SHP77 treated with DMSO at 0.1 percent for 48 hours (cell line): ENCODE data around the gene BLTP3B.
A peak's percentile ranks its signal among the peaks of the same experiment; 100 is the strongest.

Experiments used
- DNase-seq: peaks from one replicate; lab custom pipeline; 2025; lab: John Stamatoyannopoulos, UW

The BLTP3B gene

DNA sequence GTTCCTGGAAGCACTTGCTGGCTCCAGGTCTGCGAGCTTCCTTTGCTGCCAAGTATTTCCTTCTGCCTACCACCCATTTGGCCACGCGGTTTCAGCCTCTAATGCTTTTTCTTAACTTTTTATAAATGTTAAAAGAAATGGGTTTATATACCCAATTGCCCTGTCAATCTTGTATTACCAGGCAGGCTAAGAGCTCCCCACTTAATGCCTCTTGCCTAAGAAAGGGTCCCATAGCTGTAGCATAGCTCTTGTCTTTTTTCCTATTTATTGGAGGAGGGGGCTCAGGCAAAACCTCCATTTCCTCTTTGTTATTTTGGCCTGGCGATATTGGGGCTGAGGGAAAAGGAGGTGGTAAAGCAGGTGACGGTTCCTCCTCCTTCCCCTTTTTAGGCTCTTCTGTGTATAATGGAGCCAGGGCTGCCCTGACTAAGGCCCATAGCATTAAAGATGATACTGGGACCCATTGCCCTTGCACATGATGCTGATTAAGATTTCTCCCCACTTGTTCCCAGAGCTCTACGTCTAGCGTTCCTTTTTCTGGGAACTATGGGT is 21.6 kb upstream of the BLTP3B start:
- no peak for DNase-seq

DNA sequence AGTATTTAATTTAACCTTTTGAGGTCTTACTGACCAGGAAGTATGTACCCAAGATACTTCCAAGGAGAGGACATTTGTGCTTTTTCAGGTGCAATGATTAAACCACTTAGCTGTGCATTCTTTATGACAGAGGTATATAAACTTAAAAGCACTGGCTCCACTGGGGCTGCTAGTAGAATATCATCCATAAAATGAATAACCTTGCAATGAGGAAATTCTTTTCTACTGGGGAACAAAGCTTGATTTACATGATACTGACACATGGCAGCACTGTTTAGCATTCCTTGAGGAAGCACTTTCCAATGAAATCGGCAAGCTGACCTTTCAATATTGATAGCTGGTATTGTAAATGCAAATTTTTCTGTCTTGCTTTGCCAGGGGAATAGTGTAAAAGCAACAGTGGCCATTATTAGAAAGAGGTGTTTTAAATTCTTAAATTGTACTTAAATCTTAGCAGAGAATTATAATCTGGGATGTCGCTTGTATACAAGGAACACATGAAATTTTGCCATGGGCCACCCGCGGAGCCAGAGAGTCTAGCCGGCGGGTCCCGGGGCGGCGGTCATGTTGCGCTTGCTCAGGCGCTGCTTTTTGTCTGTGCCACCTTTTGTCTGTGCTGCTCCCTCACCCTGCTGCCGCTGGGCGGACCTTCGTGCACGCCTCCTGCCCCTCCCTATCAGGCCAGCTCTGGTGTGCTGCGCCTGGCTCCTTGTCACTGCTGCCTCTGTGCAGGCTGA is 20.9 kb upstream of the BLTP3B start:
- DNase-seq = peak; percentile 68

DNA sequence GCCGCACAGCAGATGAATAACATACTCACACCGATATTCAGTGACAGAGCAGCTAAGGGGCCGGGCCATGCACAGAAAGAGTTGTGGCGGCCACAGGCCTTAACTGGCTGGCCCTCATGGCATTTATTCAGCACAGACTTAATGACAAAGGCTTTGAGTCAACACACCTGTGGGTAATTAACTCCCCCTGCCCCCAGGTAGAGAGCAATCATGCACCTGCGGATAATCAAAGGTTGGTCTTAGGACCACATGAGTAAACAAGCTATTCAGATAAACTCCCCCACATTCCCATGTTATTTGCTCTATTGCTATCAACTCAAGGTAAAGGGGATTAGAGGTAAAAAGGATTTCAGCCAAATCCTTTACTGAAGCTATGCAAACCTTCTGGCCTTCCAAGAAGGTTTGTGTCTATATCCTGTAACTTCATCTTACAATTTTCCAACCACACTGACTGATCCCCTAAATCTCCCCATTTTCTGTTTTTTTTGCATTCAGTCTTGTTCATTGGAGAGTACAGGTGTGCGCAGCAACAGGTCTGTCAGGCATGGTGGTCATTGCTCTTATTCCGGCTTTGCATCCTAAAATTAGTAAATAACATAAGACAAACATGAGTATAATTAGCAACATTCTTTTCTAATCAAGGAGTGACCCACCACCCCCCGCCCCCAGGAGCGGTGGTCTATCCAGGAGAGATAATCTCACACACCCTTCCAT is 16.9 kb upstream of the BLTP3B start:
- DNase-seq = no peak

DNA sequence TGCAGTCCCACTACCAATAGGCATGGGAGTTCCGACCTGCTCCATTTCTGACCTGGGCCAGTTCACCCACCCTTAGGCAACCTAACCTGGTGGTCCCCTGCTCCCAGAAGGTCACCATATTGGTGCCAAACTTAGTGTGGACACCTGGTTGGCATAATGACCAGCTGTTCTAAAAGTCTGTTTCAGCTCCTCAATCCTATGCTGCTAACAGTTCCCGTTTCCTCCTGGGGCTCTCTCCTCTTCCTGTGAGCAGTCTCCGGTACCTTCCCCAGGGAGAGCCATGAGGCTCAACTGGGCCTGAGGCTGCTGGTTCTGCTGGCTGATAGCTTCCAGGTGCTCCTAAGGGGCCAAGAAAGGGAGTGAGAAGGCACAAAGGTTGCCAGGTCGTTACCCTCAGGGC is 15.9 kb upstream of the BLTP3B start:
- DNase-seq = no peak

DNA sequence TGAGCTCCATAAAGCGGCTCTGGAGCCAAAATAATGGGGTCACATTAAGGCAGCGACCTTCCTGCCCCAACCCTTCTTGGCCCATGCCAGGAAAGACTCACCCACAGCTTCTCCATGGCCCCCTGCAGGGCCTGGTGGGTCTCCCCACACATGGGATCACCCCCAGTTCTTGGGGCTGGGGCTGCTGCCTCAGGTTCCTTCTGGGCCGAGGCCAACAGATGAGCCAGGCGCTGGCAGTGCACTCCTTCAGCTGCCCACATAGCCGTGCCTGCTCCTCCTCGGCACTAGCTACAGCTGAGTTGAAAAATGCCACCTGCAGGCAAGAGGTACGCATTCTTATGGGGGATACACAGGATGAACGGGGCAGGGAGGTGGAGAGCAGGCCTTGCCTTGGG is 14.8 kb upstream of the BLTP3B start:
- no peak for DNase-seq

DNA sequence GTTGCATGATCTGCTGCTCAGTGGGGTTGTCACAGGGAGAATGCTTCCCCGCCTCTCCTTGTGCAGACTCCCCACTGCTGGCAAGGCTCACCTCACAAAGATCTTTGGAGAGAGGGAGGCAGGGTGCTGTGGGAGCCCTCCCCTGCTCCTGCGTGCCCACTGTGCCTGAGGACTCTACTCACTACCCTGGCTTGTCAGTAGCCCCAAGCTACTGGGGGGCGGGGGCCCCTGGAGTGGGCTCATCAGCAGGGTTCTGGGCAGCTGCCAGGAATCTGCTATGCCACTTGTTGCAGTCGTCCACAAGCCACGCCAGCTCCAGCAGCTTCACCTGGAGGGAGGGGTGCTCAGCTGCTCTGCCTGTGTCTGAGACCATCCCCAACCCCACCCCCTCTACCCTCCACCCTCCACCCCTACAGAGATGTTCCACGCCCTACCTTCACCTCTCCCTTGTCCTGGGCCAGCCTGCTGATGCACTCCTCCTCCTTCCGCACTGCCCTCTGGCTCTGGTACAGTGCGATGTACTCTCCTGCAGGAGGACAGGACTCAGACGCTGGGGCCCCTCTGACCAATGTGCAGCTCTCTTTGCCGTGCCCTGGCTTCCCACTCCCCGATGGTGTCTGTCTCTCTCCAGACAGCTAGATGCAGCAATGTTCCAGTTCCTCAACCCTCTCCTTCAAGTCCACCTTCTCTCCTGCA is 14.2 kb upstream of the BLTP3B start:
- no peak for DNase-seq

DNA sequence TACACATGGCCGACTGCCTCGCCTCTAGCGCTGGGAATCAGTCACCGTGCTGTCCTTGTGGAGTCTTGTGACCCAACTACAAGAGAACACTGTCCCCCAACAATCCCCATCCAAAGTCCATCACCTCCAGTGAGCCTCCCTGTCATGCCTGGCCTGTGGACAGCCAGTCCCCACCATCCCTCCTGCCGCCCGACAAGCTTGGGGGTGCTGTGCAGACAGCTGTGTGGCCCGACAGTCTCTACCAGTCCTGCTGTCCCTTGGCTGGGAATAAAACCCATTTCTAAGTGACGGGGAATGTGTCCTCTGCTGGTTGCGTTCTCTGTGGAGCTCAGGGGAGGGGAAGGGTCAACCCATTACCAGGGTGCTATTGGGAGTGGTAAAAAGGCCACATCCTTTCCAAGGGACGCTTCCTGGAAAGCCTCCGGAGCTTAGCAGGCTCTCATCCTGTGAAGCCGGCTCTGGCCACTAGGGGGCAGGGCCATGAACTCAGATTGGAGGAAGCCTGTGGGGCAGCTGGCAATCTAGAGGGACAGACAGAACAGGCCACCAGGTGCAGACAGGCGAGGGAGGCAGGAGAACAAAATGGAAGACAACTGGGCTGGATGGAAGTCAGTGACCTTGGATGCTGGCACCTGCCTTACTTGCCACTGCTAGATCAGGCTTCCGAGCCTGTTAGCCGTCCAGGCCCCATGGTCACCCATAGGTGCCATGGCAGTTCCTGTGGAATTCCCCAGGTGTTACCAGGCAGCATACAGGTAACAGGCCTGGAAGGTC is 12.0 kb upstream of the BLTP3B start:
- peak; percentile 53 for DNase-seq

DNA sequence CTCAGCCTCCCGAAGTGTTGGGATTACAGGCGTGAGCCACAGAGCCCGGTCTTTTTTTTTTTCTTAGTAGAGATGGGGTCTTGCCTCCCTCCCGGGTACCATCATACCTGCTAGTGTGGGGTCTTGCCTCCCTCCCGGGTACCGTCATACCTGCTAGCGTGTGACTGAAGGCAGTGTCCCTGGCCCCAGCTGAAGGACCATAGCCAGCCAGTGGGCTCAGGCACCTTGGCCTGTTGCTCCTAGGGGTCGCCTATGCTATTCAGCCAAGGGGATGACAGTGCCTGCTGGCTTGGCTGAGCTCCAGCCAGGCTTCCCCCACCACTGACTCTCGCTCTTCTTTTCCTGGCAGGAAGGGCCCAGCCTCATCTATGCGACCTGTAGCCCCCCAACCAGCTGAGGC is 10.5 kb upstream of the BLTP3B start:
- no peak for DNase-seq

DNA sequence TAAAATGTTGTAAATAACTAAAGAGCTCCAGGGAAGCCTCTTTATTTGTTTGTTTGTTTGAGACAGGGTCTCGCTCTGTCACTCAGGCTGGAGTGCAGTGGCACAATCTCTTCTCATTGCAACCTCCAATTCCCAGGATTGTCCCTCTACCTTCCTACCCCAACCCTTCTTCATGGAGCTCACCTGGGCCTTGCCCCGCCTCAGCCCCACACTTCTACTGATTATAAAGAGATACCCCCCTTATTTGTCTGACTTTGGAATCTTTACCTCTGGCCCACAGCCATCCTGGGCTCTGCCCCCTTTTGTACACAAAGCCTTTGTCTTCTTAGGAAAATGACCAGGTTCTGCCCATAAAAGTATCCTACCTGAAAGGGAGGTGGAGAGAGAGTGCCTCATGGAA is 9.1 kb upstream of the BLTP3B start:
- DNase-seq = no peak

DNA sequence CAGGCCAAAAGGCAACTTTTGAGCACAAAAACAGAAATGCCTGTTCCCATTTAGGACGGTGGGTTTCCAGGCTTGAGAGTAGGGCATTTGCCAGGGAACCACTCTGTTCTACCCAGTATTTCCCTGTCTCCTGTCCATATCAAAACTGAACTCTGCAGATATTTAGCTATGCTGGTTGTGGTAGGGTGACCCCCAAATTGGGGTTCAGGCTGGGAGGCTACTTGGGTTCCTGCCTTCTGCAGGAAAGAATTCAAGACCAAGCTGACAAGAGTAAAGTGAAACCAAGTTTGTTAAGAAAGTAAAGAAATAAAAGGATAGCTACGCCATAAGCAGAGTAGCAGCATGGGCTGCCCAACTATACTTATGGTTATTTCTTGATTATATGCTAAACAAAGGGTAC is 3.6 kb upstream of the BLTP3B start:
- no peak for DNase-seq

DNA sequence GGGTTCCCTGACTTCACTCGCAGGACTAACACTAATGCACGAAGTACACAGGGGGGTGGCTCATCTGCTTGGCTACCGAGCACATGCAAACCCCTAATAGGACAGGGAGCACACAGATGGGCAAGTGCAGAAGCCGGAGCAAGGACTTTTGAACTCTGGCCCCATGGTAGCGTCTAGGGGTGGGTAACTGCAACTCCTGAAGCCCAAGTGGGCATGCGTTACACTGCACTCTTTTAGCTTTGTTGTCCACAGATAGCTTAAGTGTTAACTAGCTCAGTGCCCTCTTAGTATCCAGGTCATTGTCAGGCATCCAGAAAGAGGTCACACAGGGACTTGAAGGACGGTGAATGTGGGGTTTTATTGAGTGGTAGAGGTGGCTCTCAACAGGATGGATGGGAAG is 3.0 kb upstream of the BLTP3B start:
- no peak for DNase-seq

DNA sequence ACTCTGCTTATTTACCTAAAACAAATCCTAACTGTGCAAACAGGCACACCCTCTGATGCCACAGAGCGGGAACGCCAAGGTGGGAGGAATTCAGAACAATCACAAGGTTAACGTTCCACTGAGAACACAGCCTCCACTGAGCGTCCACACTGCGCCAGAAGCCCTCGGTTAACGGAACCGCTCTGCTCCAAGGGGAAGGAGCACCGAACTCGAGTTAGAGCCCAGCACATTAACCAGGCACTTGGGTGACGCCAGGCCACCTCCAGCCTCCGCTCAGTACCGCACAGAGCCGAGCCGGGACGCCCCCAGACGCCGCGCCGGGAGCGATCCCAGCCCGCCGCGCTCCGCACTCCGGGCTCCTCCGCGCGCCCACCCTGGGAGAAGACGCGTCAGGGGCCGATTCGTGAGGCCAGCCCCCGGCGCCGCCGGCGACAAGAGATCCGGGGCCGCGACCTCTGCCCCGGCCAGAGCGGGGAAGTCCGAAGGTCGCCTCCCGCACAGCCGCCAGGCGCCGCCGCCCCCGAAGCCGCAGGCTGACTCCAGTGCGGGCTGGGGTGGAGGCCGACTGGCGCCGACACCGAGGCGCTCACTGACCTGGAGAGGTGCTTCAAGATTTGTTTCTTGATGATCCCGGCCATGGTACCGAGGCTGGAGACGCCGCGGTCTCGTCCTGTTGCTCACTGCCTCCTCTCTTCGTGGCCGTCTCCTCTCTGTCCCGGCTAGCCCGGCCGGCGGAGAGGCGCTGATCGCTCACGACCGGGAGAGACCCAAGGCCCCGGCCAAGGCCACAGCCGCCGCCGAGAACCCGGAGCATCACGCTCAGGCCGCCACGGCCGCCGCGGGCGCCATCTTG is 450 bp downstream of the BLTP3B start:
- DNase-seq = no peak

DNA sequence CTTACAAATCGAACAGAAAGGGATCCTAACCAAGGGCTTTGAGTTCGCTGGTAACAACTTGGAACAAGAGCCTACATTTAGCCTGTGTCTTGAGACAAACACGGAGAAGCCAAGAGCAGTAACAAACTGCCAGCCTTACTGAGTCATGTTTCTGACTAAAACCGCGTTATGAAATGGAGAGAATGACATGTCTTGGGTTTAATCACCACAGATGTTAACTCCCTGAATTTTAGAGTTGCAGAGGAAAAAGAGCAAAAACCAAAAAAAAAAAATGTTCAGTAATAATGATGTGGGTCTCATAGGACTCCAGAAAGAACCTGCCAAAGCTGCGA is 1.0 kb downstream of the BLTP3B start:
- DNase-seq = no peak

DNA sequence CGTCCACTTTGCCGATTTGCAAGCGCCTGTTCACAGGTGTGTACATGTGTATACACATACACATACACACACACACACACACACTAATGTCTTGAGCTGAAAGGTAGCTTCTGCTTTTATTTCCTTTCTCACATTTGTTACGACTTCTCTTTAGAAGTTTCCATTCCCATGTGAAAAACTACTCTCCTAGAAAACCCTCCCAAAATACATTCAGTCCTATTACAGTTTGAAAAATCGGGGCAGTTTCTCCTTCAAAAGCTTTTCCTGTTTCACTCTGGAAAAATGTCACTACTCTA is 3.9 kb downstream of the BLTP3B start:
- no peak for DNase-seq

DNA sequence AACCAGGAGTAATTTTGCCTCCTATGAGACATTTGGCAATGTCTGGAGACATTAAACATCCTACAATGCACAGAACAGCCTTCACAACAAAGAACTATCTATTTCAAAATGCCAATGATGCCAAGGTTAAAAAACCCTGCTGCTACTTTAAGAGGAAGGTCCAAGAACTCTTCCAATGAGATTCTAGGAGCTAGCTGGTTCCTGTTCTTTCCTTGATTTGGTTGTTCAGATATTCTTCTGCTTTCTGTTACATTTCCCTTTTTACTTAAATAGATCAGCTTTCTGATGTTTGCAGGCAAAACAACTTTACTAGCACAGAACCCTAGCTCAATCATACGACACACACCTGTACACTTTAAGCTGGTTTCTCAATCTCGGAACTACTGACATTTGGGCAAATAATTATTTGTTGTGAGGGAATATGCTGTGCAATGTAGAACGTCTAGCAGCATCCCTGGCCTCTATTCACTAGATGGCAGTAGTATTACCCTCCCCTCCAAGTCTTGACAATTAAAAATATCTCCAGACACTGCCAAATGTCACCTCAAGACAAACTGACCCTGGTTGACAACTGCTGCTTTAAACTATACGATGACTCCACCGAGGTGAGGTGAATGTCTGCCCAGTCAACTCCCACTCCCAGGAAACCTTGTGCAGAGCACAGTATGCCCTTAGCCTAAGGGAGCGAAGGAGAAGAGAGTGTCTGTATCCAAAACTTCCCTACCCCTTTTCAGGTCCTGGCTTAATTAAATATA is 4.4 kb downstream of the BLTP3B start:
- no peak for DNase-seq

DNA sequence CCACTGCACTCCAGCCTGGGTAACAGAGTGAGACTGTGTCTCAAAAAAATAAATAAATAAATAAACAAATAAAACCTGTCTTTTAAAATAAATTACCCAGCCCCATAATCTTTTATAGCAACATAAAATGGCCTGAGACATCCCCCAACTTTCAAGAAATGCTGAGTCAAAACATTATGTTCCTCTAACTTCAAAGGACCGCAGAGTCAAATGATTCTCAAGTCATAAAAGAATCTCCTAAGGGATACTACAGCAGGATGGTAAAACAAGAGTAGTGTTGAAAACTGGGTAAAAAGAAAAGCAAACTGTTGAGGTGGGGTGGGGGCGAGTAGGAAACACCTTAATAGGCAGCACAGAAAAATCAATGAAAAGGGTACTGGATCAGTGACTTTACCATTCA is 9.5 kb downstream of the BLTP3B start:
- DNase-seq = no peak

DNA sequence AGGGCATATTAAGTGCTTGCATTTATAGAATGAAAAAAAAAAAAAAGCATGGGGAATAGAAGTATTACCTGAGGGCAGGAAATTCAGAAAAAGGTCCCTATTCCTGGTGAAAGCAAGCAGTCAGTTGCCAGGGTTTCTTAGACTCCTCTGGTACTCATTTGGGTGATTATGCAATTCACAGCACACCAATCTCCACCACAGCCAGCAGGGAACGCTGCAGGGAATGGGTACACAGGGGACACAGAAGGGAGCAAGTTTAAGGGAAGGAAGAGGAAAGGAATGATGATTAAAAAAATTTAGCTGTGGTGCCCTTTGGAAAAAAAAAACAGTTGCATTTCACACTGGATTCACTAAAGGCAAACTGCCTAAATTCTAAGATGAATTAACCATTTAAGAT is 14.2 kb downstream of the BLTP3B start:
- DNase-seq = no peak

DNA sequence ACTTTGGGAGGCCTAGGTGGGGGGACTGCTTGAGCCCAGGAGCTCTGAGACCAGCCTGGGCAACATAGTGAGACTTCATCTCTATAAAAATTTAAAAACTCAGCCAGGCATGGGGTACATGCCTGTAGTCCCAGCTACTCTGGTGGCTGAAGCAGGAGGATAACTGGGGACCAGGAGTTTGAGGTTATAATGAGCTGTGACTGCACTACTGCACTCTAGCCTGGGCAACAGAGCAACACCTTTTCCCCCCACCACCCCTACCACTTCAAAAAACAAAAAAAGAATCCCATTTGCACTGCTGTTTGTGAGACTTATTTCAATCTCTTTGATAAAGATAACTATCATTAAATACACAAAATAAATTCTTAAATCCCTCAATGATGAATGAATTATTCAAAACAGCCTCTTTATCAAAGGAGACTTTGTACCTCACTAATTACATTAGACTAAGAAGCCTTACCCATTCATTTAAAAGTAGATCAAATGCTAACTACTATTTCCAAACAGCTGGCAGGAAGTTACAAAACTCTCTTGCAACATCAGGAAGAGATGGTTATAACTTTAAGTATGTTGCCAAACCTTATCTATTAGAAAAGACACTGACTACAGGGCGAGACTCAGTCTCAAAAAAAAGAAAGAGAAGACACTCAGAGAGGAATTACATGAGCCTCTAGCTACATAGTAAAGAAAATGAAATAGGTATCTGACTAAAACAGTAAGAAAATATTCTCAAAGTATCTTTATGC is 14.7 kb downstream of the BLTP3B start:
- DNase-seq = no peak

DNA sequence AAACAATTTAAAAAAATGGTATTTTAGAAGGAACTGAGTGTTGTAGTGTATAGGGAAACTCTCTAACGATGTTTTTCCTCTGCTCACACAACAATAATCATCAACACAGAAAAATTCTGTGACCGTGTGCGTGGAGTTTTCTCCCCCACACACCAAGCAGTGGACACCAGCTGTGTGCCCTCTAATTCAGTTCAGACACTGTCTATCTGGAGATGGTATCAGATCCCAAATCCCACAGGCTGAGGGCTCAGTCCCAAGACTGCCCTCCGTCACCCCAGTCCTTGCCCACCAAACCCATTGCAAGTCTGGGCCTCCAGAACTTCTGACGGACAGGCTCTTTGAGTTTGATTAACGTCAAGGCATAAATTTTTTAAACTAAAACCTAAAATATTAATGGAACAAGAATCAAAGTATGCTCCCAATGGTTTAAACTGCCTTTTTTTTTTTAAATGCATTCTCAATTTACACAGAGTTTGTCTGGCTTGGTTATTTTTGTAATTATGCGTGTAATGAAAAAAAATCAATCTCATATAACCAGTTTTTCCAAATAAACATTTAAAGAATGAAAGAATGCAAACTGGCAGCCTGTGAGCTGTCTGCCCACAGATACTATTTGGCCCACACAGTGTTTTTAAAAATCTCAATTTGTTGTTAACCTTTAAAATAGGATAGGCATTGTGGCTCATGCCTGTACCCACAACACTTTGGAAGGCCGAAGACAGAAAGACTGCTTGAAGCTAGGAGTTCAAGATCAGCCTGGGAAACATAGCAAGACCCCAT is 19.2 kb downstream of the BLTP3B start:
- no peak for DNase-seq
